ENCODE results near the gene CERS1.

CERS1 gene

GRCh38 chr19:18894254-18895037, 1.5 kb downstream of the CERS1 start:
- Histone ChIP-seq H3K56ac (ENCODE audit: low read length) (peak overlapping the region; percentile 34), H3K4me1 (ENCODE audit: control insufficient read depth, low read depth, low read length) (no peaks in the 10 kb centered on the region), H2BK15ac (replicated peaks; ENCODE audit: low read depth) (no peak overlapping the region), H3K27me3 (ENCODE audit: insufficient read depth, low read length, poor library complexity) (no peaks in the 10 kb centered on the region), H2BK5ac (ENCODE audit: low read length) (no peak overlapping the region), H2AK5ac (ENCODE audit: low read length) (no peak overlapping the region), H3K4ac (ENCODE audit: low read depth, low read length) (no peak overlapping the region), H3K4me2 (ENCODE audit: low read length) (peak overlapping the region; percentile 27), H3K36me3 (ENCODE audit: control insufficient read depth, insufficient read depth, low read length) (no peaks in the 10 kb centered on the region), H4K8ac (ENCODE audit: low read depth, low read length) (no peak overlapping the region), H3K27ac (ENCODE audit: low read depth, low read length) (no peak overlapping the region), H4K5ac (ENCODE audit: low read length) (no peak overlapping the region), H3K4me3 (ENCODE audit: low read length) (no peak overlapping the region), H3K79me2 (ENCODE audit: control insufficient read depth, insufficient read depth, low read length) (no peaks in the 10 kb centered on the region), H3K18ac (ENCODE audit: low read length) (no peak overlapping the region), H2BK120ac (ENCODE audit: low read depth, low read length) (no peak overlapping the region), H3K23ac (ENCODE audit: low read length) (no peak overlapping the region), H3K9ac (ENCODE audit: low read length) (peak overlapping the region; percentile 29), H3K79me1 (ENCODE audit: low read length) (no peaks in the 10 kb centered on the region)
- peak; percentile 62 for DNase-seq
- WGBS (ENCODE audit: extremely low coverage, insufficient coverage, low lambda C conversion rate), result no CpG with 5 or more reads among the region's 28 CpGs

- Histone ChIP-seq H2BK5ac (ENCODE audit: low read length) (no peak overlapping the region), H2AK5ac (ENCODE audit: low read length) (no peak overlapping the region), H3K4me1 (ENCODE audit: control insufficient read depth, low read depth, low read length) (no peaks in the 10 kb centered on the region), H4K8ac (ENCODE audit: low read depth, low read length) (no peak overlapping the region), H3K23ac (ENCODE audit: low read length) (no peak overlapping the region), H4K5ac (ENCODE audit: low read length) (no peak overlapping the region), H3K4ac (ENCODE audit: low read depth, low read length) (no peak overlapping the region), H3K56ac (ENCODE audit: low read length) (no peak overlapping the region), H3K27ac (ENCODE audit: low read depth, low read length) (no peak overlapping the region), H3K4me3 (ENCODE audit: low read length) (no peak overlapping the region), H3K9ac (ENCODE audit: low read length) (no peak overlapping the region), H3K4me2 (ENCODE audit: low read length) (no peak overlapping the region), H3K27me3 (ENCODE audit: insufficient read depth, low read length, poor library complexity) (no peaks in the 10 kb centered on the region), H3K79me1 (ENCODE audit: low read length) (no peaks in the 10 kb centered on the region), H2BK15ac (replicated peaks; ENCODE audit: low read depth) (no peak overlapping the region), H3K79me2 (ENCODE audit: control insufficient read depth, insufficient read depth, low read length) (no peaks in the 10 kb centered on the region), H3K36me3 (ENCODE audit: control insufficient read depth, insufficient read depth, low read length) (no peaks in the 10 kb centered on the region), H2BK120ac (ENCODE audit: low read depth, low read length) (no peak overlapping the region), H3K18ac (ENCODE audit: low read length) (no peak overlapping the region)
- no peak for DNase-seq
- WGBS (ENCODE audit: extremely low coverage, insufficient coverage, low lambda C conversion rate), result no CpG with 5 or more reads among the region's 18 CpGs
Observed at GRCh38 chr19:18893587-18894253, 2.2 kb downstream of the CERS1 start.

GRCh38 chr19:18889949-18890745, 5.8 kb downstream of the CERS1 start:
- H4K8ac ChIP-seq (ENCODE audit: low read depth, low read length), result no peak overlapping the region
- no peak overlapping the region for H3K4me3 ChIP-seq (ENCODE audit: low read length)
- no peaks in the 10 kb centered on the region for H3K27me3 ChIP-seq (ENCODE audit: insufficient read depth, low read length, poor library complexity)
- no peak overlapping the region for H2BK120ac ChIP-seq (ENCODE audit: low read depth, low read length)
- H3K9ac ChIP-seq (ENCODE audit: low read length), result no peak overlapping the region
- no CpG with 5 or more reads among the region's 10 CpGs for WGBS (ENCODE audit: extremely low coverage, insufficient coverage, low lambda C conversion rate)
- no peak overlapping the region for H4K5ac ChIP-seq (ENCODE audit: low read length)
- H3K27ac ChIP-seq (ENCODE audit: low read depth, low read length), result no peak overlapping the region
- DNase-seq, result no peak
- H2AK5ac ChIP-seq (ENCODE audit: low read length), result no peak overlapping the region
- no peaks in the 10 kb centered on the region for H3K4me1 ChIP-seq (ENCODE audit: control insufficient read depth, low read depth, low read length)
- no peak overlapping the region for H3K18ac ChIP-seq (ENCODE audit: low read length)
- no peaks in the 10 kb centered on the region for H3K79me1 ChIP-seq (ENCODE audit: low read length)
- H3K79me2 ChIP-seq (ENCODE audit: control insufficient read depth, insufficient read depth, low read length), result no peaks in the 10 kb centered on the region
- no peaks in the 10 kb centered on the region for H3K36me3 ChIP-seq (ENCODE audit: control insufficient read depth, insufficient read depth, low read length)
- no peak overlapping the region for H3K23ac ChIP-seq (ENCODE audit: low read length)
- H3K56ac ChIP-seq (ENCODE audit: low read length), result no peak overlapping the region
- H3K4me2 ChIP-seq (ENCODE audit: low read length), result no peak overlapping the region
- no peak overlapping the region for H2BK15ac ChIP-seq (replicated peaks; ENCODE audit: low read depth)
- no peak overlapping the region for H3K4ac ChIP-seq (ENCODE audit: low read depth, low read length)
- H2BK5ac ChIP-seq (ENCODE audit: low read length), result no peak overlapping the region

- Histone ChIP-seq H3K79me2 (ENCODE audit: control insufficient read depth, insufficient read depth, low read length) (no peaks in the 10 kb centered on the region), H2BK5ac (ENCODE audit: low read length) (no peak overlapping the region), H3K18ac (ENCODE audit: low read length) (no peak overlapping the region), H3K4me2 (ENCODE audit: low read length) (no peak overlapping the region), H3K4ac (ENCODE audit: low read depth, low read length) (no peak overlapping the region), H2AK5ac (ENCODE audit: low read length) (no peak overlapping the region), H3K4me3 (ENCODE audit: low read length) (no peak overlapping the region), H3K27me3 (ENCODE audit: insufficient read depth, low read length, poor library complexity) (no peaks in the 10 kb centered on the region), H2BK120ac (ENCODE audit: low read depth, low read length) (no peak overlapping the region), H3K36me3 (ENCODE audit: control insufficient read depth, insufficient read depth, low read length) (no peaks in the 10 kb centered on the region), H3K23ac (ENCODE audit: low read length) (no peak overlapping the region), H3K27ac (ENCODE audit: low read depth, low read length) (no peak overlapping the region), H4K8ac (ENCODE audit: low read depth, low read length) (no peak overlapping the region), H3K9ac (ENCODE audit: low read length) (no peak overlapping the region), H3K79me1 (ENCODE audit: low read length) (no peaks in the 10 kb centered on the region), H2BK15ac (replicated peaks; ENCODE audit: low read depth) (no peak overlapping the region), H3K4me1 (ENCODE audit: control insufficient read depth, low read depth, low read length) (no peaks in the 10 kb centered on the region), H4K5ac (ENCODE audit: low read length) (no peak overlapping the region), H3K56ac (ENCODE audit: low read length) (no peak overlapping the region)
- WGBS (ENCODE audit: extremely low coverage, insufficient coverage, low lambda C conversion rate), result no CpG with 5 or more reads among the region's 4 CpGs
- DNase-seq, result no peak
Observed at GRCh38 chr19:18886972-18887371, 9.0 kb downstream of the CERS1 start.

- Histone ChIP-seq H2BK15ac (replicated peaks; ENCODE audit: low read depth) (no peak overlapping the region), H3K18ac (ENCODE audit: low read length) (no peak overlapping the region), H3K36me3 (ENCODE audit: control insufficient read depth, insufficient read depth, low read length) (no peaks in the 10 kb centered on the region), H3K4ac (ENCODE audit: low read depth, low read length) (no peak overlapping the region), H3K79me1 (ENCODE audit: low read length) (no peaks in the 10 kb centered on the region), H3K4me3 (ENCODE audit: low read length) (no peak overlapping the region), H2AK5ac (ENCODE audit: low read length) (no peak overlapping the region), H3K79me2 (ENCODE audit: control insufficient read depth, insufficient read depth, low read length) (no peaks in the 10 kb centered on the region), H3K4me1 (ENCODE audit: control insufficient read depth, low read depth, low read length) (no peaks in the 10 kb centered on the region), H3K27me3 (ENCODE audit: insufficient read depth, low read length, poor library complexity) (no peaks in the 10 kb centered on the region), H2BK5ac (ENCODE audit: low read length) (no peak overlapping the region), H3K56ac (ENCODE audit: low read length) (no peak overlapping the region), H4K5ac (ENCODE audit: low read length) (no peak overlapping the region), H3K9ac (ENCODE audit: low read length) (no peak overlapping the region), H3K4me2 (ENCODE audit: low read length) (no peak overlapping the region), H3K23ac (ENCODE audit: low read length) (no peak overlapping the region), H4K8ac (ENCODE audit: low read depth, low read length) (no peak overlapping the region), H2BK120ac (ENCODE audit: low read depth, low read length) (no peak overlapping the region), H3K27ac (ENCODE audit: low read depth, low read length) (no peak overlapping the region)
- WGBS (ENCODE audit: extremely low coverage, insufficient coverage, low lambda C conversion rate), result no CpG with 5 or more reads among the region's 30 CpGs
- no peak for DNase-seq
Observed at GRCh38 chr19:18883526-18884304, 12.2 kb downstream of the CERS1 start.
